ENCODE results near the gene KAT7. TPM values are rescaled to one million over a fixed set of nuclear protein-coding genes. Genes with fewer than 3 reads are reported as not detected.
A peak's percentile ranks its signal among the peaks of the same experiment; 100 is the strongest.

Gene KAT7
- total RNA-seq, 4 donors from 2014 or later: 32.6 to 49.8 (median 45.2) TPM

- H3K4me1 ChIP-seq: peaks cover 17 to 22% of the 10 kb centered on the region in 2 donors
- no peaks in the 10 kb centered on the region for H3K36me3 ChIP-seq
- no peak for DNase-seq
- in situ Hi-C loops (cut with MboI; ENCODE audit: low sequenced_read_pairs in 4 of 4): loop anchor here in 2 of 4 donors (5.0 to 25.0 kb wide), 3 partner anchors 76 to 929 kb away; partner anchors contain the start of genes ANKRD40 (in 1 of the 2), LUC7L3 (in 1 of the 2) and SLC35B1 (in 1 of the 2)
- no peak overlapping the region for H3K4me3 ChIP-seq
- intact Hi-C loops (cut with DNase I; ENCODE audit: low total_unique reads): no loop called here
- H3K9me3 ChIP-seq: no peaks in the 10 kb centered on the region
- ATAC-seq: no peak
- TF ChIP-seq POLR2A (IDR thresholded peaks at IDR 0.05) (no peak), CTCF (IDR thresholded peaks at IDR 0.05 in 4 of 5, conservative IDR thresholded peaks at IDR 0.05 in 1 of 5) (no peak)
- H3K27me3 ChIP-seq: no peaks in the 10 kb centered on the region
- peak overlapping the region in 2 of 4 donors; percentile 59 to 62 for H3K27ac ChIP-seq
These were observed 4.7 kb upstream of the KAT7 start for GRCh38 chr17:49783791-49784190.

GRCh38 chr17:49784636-49785035 is 3.8 kb upstream of the KAT7 start:
- intact Hi-C loops (cut with DNase I; ENCODE audit: low total_unique reads) (loop anchor here (5.0 kb wide), 3 partner anchors 217 to 933 kb away; partner anchors contain the start of gene LUC7L3), in situ Hi-C loops (cut with MboI; ENCODE audit: low sequenced_read_pairs in 4 of 4) (loop anchor here in 2 of 4 donors (5.0 to 25.0 kb wide), 3 partner anchors 77 to 928 kb away; partner anchors contain the start of genes SLC35B1 (in 2 of the 2), ANKRD40 (in 1 of the 2) and LUC7L3 (in 1 of the 2))
- H3K27me3 ChIP-seq: no peaks in the 10 kb centered on the region
- no peak for ATAC-seq
- no peaks in the 10 kb centered on the region for H3K36me3 ChIP-seq
- no peak for DNase-seq
- peaks cover 22 to 25% of the 10 kb centered on the region in 2 donors for H3K4me1 ChIP-seq
- no peak overlapping the region for H3K27ac ChIP-seq
- H3K4me3 ChIP-seq: no peak overlapping the region
- H3K9me3 ChIP-seq: no peaks in the 10 kb centered on the region
- TF ChIP-seq CTCF (IDR thresholded peaks at IDR 0.05 in 4 of 5, conservative IDR thresholded peaks at IDR 0.05 in 1 of 5) (no peak), POLR2A (IDR thresholded peaks at IDR 0.05) (no peak)

GRCh38 chr17:49787884-49788477 is 500 bp upstream of the KAT7 start:
- no peak for TF ChIP-seq CTCF (IDR thresholded peaks at IDR 0.05 in 4 of 5, conservative IDR thresholded peaks at IDR 0.05 in 1 of 5)
- no peak for TF ChIP-seq POLR2A (IDR thresholded peaks at IDR 0.05)
- peaks cover 0 to 20% of the 10 kb centered on the region in 2 donors for H3K36me3 ChIP-seq
- H3K27ac ChIP-seq: peak overlapping the region; percentile 97 to 100 (median 99)
- H3K4me3 ChIP-seq: peak overlapping the region; percentile 87 to 98 (median 92)
- in situ Hi-C loops (cut with MboI; ENCODE audit: low sequenced_read_pairs in 4 of 4) (loop anchor here in 1 of 4 donors (5.0 to 25.0 kb wide), 3 partner anchors 81 to 924 kb away; partner anchors contain the start of genes ANKRD40, LUC7L3 and SLC35B1), intact Hi-C loops (cut with DNase I; ENCODE audit: low total_unique reads) (loop anchor here (1.0 to 5.0 kb wide), 4 partner anchors 80 to 929 kb away; partner anchors contain the start of gene LUC7L3)
- ATAC-seq: no peak
- H3K9me3 ChIP-seq: no peaks in the 10 kb centered on the region
- DNase-seq: no peak
- peaks cover 49 to 50% of the 10 kb centered on the region in 2 donors for H3K4me1 ChIP-seq
- H3K27me3 ChIP-seq: no peaks in the 10 kb centered on the region

- Histone ChIP-seq H3K27ac (peak overlapping the region; percentile 59 to 100 (median 98)), H3K36me3 (peaks cover 0 to 31% of the 10 kb centered on the region in 2 donors), H3K4me1 (peaks cover 44 to 45% of the 10 kb centered on the region in 2 donors), H3K27me3 (no peaks in the 10 kb centered on the region), H3K9me3 (no peaks in the 10 kb centered on the region), H3K4me3 (peak overlapping the region; percentile 56 to 98 (median 90))
- TF ChIP-seq CTCF (IDR thresholded peaks at IDR 0.05 in 4 of 5, conservative IDR thresholded peaks at IDR 0.05 in 1 of 5): no peak
- no peak for TF ChIP-seq POLR2A (IDR thresholded peaks at IDR 0.05)
- in situ Hi-C loops (cut with MboI; ENCODE audit: low sequenced_read_pairs in 4 of 4): loop anchor here in 1 of 4 donors (5.0 to 25.0 kb wide), 3 partner anchors 82 to 923 kb away; partner anchors contain the start of genes ANKRD40, LUC7L3 and SLC35B1
- ATAC-seq (no peak), DNase-seq (no peak)
- intact Hi-C loops (cut with DNase I; ENCODE audit: low total_unique reads): loop anchor here (5.0 kb wide), 3 partner anchors 222 to 928 kb away; partner anchors contain the start of gene LUC7L3
These were observed 730 bp downstream of the KAT7 start for GRCh38 chr17:49789243-49789578.

Data from gastrocnemius medialis (tissue), 4 donors.